ACHN (cell line): ENCODE data around the gene SCAANT1.

Experiments used
- DNase-seq: peaks from one replicate; pipeline ENCODE4 v3.0.0-alpha.2; 2015
- in situ Hi-C: cut with HindIII; loops from 2 replicates; pipeline ENCODE4 v1.10.0; 2017; ENCODE audit warnings: low sequenced_read_pairs, low pct_ligation_motif_present, low pct_unique_long_range_greater_than_20kb

SCAANT1 gene

DNA sequence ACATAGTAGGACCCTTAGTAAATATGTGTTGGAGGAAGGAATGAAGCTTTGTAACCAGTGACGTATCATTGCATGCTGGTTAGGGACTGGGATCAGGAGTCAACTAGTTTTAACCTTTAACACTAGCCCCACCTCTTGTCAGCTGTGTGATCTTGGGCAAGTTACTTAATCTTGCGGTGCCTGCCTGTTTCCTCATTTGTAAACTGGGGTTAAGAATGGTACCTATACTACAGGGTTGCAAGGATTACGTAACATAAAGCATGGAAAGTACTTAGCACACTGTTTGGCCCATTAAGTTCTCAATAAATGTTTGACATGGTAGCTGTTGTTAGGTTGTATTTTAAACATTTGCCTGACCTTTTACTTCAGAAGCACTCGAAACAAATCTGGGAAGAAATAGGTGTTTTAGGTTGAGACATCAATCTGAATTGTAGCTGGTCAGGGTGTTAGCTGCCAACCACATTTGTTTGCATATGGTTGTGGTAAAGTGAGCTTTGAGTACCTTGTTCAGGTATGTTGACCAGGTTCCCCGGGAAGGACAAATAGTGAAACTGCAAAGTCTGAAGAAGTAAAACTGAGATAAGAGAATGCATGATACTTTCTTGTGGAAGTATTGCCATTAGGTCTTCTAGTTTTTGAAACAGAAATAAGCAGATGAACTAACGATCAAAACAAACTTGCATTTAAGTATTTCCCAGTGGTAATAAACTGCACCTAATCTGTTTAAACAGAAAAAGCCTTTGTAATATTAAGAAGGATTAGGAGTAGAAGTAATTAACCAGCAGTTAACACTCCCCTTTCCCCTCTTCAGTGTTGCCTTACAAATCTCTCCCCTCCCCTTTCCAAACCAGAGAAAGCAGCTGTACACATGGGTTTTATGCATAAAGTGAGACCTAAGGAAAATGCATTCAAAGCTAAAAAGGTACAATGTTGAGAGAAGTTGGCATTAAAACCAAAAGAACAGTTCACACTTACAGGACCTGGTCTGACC is 25.8 kb upstream of the SCAANT1 start:
- in situ Hi-C loops, result no loop called here
- DNase-seq, result no peak

DNA sequence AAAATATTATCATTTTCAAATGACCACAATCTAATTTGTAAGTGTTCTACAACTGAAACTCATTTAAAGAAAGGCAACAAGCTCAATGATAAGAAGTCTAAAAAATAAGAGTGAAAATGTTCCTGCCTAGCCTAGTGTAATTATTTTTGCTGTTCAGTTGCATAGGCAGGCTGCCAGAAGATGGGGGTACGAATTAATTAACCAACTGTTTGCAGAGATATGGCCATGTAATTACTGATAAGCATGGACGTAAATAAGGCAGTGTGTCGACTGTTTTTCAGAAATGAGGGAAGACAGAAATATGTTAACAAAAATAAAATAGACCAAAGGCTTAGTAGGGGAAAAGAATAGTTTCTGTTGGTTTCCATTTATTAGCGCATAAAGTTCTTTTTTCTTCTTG is 24.7 kb upstream of the SCAANT1 start:
- DNase-seq, result no peak
- in situ Hi-C loops, result no loop called here

DNA sequence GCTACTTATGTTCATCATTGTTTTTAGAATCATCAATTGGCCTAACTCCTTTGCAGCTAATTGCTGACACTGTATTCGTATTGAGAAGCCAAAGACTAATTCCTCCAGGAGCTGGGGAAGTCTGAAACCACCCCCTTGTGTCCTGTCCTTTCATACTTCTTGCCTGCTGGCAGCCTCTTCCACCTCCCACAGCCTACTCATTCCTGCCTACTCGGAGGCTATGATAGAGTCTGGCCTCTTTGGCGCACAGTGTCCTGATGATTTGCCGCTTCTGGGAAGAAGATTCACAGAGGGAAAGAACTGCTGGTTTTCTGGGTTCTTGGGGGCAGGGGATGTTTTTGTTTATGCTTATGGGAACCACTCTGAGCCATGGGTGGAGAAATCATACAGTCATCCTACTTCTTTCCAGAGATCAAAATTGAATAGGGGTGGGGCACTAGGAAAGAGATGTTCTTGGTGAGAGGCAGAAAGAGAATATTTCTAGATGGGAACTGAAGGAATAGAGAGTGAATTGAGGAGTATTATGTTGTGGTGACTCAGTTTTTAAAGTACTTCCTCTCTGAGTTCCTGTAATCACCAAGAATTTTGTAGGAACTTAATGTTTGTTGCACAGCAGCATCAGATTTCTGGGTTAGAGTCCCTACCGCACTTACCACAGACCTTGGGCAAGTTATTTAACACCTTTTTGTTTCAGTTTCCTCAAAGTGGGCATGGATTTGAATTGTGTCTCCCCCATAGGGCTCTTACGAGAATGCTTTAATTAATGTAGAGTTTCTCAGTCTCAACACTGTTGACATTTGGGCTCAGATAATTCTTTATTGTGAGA is 22.1 kb upstream of the SCAANT1 start:
- DNase-seq, result no peak
- in situ Hi-C loops, result no loop called here

DNA sequence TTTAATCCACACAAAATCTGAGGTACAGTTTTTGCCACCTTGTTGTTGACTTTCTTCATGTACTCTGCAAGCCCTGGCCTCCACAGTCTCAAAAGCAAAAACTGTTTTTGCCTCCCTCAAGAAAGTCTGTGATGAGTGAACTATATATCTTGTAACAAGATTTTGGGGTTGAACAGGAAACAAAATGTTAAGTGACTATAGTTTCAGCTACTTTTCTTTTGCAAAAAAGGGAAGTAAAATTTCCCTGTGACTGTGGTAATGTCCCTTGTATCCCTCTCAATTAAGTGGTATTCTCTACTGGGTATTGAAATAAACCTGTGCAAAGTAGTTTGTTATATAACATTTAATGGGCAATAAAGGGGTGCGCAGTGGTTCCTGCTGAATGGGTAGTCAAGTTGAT is 21.3 kb upstream of the SCAANT1 start:
- no peak for DNase-seq
- in situ Hi-C loops, result no loop called here

DNA sequence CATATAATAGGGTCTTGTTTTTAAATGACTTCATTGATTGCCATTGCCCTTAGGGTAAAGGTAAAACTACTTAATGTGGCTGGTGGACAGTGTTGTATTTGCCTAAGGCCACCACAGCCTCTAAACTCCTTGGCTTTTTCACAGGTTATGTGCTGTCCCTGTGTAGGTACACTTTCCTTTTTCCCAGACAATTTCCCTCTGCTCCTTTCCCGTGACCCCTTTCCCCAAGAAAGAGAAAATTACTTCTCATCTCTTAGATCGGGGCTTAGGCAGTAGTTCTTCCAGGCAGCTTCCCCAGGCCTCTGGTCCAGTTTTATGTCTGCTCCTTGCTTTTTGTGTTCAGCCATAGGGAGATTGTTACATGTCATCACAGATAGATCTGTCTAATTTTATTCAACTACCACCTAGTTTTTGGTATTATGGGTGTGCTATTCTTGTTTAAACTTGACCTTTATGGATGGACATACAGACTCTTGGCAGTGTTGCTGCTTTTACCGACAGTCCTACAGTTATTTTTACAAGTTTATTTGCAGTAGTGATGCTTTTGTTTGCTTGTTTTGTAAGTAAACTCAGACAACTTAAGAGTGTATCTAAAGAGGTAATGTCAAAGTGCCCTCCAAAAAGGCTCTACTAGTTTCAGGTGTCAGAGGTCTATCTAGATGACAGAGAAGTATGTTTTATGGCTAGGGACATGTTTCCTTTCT is 20.5 kb upstream of the SCAANT1 start:
- no peak for DNase-seq
- in situ Hi-C loops, result no loop called here

DNA sequence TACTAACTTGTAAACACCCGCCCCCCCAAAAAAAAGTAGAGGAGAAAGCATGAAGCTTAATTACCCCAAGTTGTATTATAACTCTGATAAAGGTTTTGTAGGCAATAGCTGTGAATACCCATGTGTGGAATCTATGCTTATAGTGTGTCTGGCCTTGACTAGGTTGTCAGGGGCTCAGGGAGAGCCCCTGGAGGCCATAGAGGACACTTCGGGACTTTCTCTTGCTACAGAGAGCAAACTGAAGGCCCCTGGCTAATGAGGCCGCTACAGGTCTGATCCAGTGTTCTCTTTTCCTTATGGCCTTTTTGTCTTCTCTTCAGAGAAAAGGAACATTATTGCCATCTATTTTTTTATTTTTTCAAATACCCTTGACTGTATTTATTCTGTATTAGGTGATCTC is 19.1 kb upstream of the SCAANT1 start:
- DNase-seq, result no peak
- in situ Hi-C loops, result no loop called here

DNA sequence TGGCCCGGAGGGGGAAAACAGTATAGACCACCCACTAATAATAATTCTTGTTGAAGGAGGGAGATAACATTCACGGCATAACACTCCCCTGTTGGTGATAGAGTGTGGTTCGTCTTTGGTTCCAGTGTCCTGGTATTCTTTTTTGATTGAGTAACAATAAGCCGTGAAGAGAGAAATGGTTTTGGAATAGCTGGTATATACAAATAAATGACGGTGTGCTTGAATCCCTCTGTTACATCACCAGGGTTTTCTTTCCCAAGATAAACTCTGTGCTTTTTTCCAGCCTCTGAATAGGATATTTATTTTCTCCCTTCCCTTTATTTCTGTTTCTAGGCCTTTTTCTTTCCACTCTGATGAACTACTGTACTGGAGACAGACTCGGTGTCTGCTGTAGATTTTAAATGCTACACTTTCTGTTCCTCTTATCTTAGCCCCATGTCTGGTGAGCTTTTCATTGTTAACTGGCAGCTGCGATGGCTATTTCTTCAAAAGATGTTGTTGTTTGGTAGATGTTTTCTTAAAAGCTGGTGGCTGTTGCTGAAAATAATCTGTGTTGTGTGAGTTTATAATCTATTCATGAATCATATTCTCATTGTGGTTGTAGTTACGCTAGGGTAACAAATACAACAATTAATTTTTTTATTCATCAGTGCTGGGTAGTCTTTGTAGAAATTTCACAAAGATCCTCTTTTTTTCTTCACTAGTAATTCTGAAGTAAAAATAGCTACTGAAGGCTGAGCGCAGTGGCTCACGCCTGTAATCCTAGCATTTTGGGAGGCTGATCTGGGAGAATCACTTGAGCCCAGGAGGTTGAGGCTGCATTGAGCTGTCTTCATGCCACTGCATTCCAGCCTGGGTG is 15.5 kb upstream of the SCAANT1 start:
- in situ Hi-C loops, result no loop called here
- DNase-seq, result no peak

DNA sequence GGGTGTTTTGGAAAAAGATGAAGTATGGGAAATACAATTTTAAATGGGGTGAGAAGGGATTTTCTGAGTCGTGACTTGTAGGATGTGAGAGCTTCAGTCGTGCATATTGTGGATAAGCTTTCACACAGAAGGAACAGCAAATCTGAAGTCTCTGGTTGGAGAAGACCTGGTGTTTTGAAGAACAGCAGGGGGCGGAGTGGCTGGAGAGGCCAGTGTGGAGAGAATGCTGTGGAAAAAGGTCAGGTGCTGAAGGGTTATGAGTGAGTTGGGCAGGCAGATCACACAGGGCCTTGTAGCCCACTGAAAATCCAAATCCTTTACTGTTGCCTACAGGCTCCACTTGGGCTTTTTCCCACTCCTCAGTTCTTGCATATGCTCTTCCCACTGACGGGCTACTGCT is 14.1 kb upstream of the SCAANT1 start:
- in situ Hi-C loops, result no loop called here
- DNase-seq, result no peak

DNA sequence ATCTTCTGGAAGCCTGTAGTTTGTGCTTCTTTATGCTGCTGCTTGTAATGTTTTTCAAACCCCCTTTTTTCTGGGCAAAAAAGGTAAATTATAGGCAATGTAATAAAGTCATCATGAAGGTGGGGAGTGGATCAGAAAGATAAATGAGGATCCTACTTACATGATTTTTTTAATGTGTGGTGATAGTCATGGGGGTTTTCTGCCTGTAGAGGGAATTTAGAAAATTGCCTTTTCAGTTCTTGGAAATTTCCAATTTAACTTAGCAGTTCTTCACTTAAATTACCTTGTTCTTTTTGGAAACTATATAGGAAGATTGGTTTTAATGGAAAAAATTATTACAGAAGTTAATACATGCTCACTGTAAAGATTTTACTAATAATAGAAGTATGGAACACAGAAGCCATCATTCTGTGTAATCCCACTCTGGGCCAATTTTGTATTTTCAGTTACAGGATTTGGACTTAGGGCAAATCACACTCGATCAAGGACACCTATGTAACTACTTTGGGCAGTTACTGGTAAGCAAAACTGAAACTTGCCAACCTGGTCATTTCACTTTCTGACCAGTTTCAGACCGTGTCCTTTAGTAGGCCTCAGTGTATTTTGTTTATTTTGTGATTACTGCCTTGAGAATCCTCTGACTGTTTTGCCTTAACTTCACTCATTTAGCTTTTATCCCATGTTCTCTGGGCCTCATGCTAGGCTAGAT is 10.5 kb upstream of the SCAANT1 start:
- in situ Hi-C loops, result no loop called here

DNA sequence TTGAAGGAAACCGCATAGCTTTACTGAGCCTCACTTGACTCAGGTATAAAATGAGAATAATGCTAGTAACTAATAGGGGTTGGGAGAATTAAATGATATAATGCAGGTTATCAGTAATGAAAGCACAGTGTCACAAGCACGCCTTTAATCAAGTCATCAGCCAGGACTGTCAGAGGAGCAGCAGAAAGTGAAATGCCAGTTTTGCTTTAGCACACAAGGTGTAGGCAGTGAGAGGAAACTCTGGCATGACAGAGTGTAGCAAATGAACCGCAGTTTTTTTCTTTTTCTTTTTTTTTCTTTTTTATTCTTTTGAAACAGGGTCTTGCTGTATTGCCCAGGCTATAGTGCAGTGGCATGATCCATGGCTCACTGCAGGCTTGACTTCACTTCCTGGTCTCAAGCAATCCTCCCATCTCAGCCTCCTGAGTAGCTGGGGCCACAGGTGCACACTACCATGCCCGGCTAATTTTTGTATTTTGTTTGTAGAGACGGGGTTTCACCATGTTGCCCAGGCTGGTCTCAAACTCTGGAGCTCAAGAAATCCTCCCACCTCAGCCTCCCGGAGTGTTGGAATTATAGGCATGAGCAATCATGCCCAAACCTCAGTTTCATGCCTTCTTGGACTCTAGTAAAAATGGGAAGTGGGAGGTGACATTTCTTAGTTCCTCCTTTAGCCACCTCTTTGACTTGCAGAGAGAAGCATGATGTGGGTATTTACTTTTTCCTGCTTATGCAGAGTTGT is 9.7 kb upstream of the SCAANT1 start:
- in situ Hi-C loops, result no loop called here
- peak; percentile 6 for DNase-seq

More for the DNA sequence above, 10.5 kb upstream of the SCAANT1 start:
- DNase-seq, result no peak

DNA sequence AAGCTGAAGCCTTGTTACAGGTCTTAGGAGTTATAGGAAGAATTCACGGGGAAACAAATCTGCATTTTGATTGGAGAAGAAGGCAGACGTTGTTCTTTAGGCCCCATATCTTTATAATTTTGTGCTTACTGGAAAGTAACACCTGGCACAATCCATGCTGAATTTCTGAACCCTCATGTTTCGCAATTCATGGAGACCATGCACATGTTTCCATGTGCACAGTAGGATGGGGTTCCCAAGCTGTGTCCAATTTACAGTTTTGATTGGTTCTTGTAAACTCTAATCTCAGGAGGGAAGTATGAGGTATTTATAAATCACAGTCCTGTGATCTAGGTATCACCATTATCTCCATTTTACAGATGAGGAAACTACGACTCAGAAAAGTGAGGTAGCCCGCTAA is 7.8 kb upstream of the SCAANT1 start:
- in situ Hi-C loops, result no loop called here
- no peak for DNase-seq

DNA sequence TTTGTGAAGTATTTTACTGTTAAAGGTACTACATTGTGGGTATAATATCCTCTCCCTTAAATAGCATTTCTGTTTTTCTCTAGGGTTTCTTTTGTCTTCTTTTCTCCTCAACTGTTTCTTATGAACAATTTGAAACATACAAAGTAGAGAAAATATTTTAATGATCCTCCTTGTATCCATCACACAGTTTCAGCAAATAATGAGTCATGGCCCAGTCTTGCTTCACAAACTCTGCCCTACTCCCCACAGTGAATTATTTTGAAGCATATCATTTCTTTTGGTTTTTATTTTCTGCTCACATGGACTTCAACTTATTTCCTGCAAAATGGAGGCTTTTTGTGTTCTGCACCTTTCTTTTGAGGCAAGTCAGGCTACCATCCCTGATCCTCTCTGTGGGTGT is 6.1 kb upstream of the SCAANT1 start:
- in situ Hi-C loops, result no loop called here
- peak; percentile 28 for DNase-seq

DNA sequence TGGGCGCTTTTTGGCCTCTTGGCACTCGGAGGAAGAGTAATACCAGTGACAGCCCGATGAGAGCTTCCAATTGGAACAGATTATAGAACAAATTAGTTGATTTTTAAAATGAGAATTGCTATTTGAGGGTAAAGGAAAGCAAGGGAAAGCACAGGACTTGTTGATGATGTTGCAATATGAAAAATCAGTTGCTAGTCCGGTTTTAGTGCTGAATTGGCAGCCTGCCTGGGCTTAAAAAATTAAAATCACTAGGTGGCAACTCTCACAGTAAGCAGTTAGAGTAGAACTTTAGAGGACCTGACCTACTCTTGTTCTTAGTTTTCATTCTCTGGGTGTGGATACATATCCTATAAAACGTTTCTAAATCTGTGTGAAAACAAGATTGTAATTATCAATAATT is 2.1 kb upstream of the SCAANT1 start:
- DNase-seq, result no peak
- in situ Hi-C loops, result no loop called here

DNA sequence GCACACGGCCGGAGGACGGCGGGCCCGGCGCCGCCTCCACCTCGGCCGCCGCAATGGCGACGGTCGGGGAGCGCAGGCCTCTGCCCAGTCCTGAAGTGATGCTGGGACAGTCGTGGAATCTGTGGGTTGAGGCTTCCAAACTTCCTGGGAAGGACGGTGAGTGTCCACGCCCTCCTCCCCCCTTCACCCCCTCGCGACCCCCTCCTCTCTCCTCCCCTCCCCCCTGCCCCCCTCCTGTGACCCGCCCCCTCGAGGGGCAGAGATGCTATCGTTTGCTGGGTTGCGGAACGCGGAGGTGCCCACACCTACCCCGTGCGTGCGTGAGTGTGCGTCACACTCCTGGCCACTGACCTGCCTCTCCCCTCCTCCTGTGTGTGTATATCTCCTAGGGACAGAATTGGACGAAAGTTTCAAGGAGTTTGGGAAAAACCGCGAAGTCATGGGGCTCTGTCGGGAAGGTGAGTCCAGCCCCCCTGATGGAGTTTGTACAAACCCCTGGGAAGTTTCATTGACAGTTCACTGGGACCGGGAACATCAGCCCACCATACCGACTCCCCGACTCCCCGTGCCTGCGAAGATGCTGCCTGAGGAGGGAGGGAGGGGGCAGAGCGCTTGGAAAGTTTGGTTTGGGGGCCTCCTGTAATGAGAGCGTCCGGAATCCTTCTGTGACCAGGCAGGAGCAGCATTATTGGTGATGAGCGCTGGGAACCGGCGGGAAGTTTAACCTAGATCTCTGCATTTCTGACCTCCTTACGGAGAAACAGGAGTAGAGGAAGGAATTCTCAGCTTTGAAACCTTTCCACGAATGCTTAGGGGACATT is 795 bp upstream of the SCAANT1 start:
- in situ Hi-C loops, result no loop called here
- DNase-seq, result peak; percentile 45

DNA sequence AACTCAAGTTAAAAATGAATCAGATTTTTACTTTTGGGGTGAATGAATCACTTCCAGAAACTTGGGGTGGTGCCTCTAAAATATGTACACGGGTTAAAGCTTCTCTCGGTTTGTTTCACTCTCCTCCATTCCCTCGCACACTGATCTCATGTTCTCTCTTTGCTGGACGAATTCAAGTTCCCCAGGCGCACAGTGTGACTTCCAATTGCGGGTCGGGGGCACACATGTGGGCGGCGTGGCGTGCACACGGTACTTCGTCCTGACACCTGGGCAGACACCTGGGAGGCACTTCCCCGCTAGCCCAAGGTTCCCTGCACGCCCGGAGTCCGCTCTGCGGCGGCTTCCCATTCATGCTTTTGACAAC is 692 bp downstream of the SCAANT1 start:
- DNase-seq, result no peak

DNA sequence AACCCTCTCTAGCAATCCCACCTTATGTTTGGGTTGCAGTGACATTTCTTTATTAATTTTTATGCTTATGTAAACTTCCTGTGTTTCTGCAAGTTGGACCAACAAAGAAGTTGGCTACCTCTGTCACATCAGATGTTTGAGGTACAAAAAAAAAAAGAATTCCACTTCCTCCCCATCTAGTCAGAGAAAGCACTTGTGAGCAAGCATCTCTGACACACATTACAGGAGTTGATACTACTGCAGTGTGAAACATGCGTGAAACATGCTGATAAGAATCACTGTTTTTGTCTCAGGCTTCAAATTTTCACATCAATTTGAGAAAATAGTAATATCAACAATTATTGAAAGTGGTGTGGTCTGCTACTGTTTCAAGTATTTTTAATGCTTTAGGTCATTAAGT is 1.3 kb downstream of the SCAANT1 start:
- in situ Hi-C loops, result no loop called here
- DNase-seq, result peak; percentile 13

More for the DNA sequence above, 692 bp downstream of the SCAANT1 start:
- in situ Hi-C loops, result no loop called here
